ENCODE measurements around the gene PI4KB. TPM values are rescaled to one million over a fixed set of nuclear protein-coding genes. Genes with fewer than 3 reads are reported as not detected.

Gene PI4KB
- polyA plus RNA-seq, 1 donor from 2014 or later: 22.8 TPM

DNA sequence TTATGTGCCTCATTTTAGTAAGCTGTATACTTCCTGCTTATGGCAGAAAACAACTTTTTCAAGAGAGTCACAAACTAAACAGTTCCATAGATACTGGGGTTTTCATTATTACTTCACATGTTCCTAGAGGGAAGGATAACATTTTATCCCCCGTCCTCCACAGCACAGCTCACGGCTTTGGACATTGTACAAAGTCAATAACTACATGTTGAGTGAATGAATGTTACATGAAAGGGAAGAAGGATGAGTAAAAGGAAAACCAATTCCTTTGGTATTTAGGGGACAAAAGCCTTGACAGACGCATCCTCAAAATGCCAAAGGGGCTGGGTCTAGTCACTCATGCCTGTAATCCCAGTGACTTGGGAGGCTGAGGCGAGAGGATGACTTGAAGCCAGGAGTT, 14.8 kb downstream of the PI4KB start:
- no peak overlapping the region for H3K9ac ChIP-seq (ENCODE audit: low read length)
- no peaks in the 10 kb centered on the region for H3K79me2 ChIP-seq (replicated peaks; ENCODE audit: insufficient read depth, low read length)

DNA sequence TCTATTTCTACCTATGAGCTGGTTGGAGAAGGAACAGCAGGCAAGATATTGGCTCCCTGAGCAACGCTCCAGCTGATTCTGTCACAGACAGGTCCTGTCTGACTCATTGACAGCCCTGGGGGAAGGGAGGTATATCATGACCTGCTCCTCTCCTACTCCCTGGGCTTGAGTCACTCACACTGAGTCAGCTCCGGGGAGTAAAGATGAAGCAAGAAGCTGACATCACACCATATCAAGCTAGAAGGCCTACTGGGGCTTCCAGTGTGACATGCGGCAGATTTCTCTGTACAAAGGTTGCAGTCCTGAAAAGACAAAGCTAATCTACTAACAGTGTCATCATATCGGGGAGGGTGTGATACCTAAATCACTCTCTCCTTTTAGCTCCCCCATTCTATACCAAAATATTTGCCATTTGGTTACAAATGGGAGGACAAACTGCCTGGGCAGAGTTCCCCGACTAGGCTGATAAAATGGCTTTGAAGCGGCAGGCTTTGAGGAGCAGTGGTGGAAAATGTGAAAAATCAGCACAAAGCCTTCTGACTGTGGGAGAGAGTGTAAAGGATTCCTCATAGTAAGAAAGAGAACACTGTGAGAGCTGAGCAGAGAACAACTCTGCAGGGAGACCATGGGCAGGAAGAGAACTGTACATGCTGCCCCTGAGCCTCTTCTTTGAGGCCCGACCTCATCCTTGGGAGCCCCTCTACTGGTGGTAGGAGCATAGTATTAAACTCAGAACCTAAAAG, 15.5 kb downstream of the PI4KB start:
- no peaks in the 10 kb centered on the region for H3K36me3 ChIP-seq (ENCODE audit: insufficient read depth, low read length)
- H3K4me3 ChIP-seq (ENCODE audit: low read length): no peak overlapping the region
- no peaks in the 10 kb centered on the region for H3K79me2 ChIP-seq (replicated peaks; ENCODE audit: insufficient read depth, low read length)

More for the DNA sequence above, 14.8 kb downstream of the PI4KB start:
- Histone ChIP-seq H3K27ac (ENCODE audit: low read length) (no peak overlapping the region), H4K20me1 (ENCODE audit: insufficient read depth) (no peaks in the 10 kb centered on the region), H2AFZ (ENCODE audit: low read depth, low read length) (no peak overlapping the region), H3K4me3 (ENCODE audit: low read length) (no peak overlapping the region), H3K27me3 (ENCODE audit: insufficient read depth, low read depth, low read length) (no peaks in the 10 kb centered on the region), H3K4me2 (ENCODE audit: low read length) (no peak overlapping the region), H3F3A (ENCODE audit: insufficient read depth, low read length, poor library complexity, severe bottlenecking) (no peaks in the 10 kb centered on the region), H3K9me2 (ENCODE audit: insufficient read depth, low read length) (no peaks in the 10 kb centered on the region), H3K36me3 (ENCODE audit: insufficient read depth, low read length) (no peaks in the 10 kb centered on the region), H3K9me3 (ENCODE audit: low read length) (no peaks in the 10 kb centered on the region)
- no peak for TF ChIP-seq EZH2 (IDR thresholded peaks at IDR 0.05; ENCODE audit: borderline replicate concordance, insufficient read depth, low read length, poor library complexity, severe bottlenecking)
- TF ChIP-seq TAF1 (IDR thresholded peaks at IDR 0.05; ENCODE audit: low read depth): no peak
- TF ChIP-seq SMC3 (conservative IDR thresholded peaks at IDR 0.05; ENCODE audit: poor library complexity): no peak
- TF ChIP-seq POLR2AphosphoS5 (IDR thresholded peaks at IDR 0.05): no peak
- no peak for TF ChIP-seq MXI1 (conservative IDR thresholded peaks at IDR 0.05; ENCODE audit: poor library complexity, severe bottlenecking)
- no peak for TF ChIP-seq EP300 (conservative IDR thresholded peaks at IDR 0.05; ENCODE audit: poor library complexity, severe bottlenecking)
- TF ChIP-seq, protein P1, sequence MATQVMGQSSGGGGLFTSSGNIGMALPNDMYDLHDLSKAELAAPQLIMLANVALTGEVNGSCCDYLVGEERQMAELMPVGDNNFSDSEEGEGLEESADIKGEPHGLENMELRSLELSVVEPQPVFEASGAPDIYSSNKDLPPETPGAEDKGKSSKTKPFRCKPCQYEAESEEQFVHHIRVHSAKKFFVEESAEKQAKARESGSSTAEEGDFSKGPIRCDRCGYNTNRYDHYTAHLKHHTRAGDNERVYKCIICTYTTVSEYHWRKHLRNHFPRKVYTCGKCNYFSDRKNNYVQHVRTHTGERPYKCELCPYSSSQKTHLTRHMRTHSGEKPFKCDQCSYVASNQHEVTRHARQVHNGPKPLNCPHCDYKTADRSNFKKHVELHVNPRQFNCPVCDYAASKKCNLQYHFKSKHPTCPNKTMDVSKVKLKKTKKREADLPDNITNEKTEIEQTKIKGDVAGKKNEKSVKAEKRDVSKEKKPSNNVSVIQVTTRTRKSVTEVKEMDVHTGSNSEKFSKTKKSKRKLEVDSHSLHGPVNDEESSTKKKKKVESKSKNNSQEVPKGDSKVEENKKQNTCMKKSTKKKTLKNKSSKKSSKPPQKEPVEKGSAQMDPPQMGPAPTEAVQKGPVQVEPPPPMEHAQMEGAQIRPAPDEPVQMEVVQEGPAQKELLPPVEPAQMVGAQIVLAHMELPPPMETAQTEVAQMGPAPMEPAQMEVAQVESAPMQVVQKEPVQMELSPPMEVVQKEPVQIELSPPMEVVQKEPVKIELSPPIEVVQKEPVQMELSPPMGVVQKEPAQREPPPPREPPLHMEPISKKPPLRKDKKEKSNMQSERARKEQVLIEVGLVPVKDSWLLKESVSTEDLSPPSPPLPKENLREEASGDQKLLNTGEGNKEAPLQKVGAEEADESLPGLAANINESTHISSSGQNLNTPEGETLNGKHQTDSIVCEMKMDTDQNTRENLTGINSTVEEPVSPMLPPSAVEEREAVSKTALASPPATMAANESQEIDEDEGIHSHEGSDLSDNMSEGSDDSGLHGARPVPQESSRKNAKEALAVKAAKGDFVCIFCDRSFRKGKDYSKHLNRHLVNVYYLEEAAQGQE (IDR thresholded peaks at IDR 0.05; ENCODE audit: borderline replicate concordance): no peak
- TF ChIP-seq, protein P2, sequence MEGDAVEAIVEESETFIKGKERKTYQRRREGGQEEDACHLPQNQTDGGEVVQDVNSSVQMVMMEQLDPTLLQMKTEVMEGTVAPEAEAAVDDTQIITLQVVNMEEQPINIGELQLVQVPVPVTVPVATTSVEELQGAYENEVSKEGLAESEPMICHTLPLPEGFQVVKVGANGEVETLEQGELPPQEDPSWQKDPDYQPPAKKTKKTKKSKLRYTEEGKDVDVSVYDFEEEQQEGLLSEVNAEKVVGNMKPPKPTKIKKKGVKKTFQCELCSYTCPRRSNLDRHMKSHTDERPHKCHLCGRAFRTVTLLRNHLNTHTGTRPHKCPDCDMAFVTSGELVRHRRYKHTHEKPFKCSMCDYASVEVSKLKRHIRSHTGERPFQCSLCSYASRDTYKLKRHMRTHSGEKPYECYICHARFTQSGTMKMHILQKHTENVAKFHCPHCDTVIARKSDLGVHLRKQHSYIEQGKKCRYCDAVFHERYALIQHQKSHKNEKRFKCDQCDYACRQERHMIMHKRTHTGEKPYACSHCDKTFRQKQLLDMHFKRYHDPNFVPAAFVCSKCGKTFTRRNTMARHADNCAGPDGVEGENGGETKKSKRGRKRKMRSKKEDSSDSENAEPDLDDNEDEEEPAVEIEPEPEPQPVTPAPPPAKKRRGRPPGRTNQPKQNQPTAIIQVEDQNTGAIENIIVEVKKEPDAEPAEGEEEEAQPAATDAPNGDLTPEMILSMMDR (IDR thresholded peaks at IDR 0.05; ENCODE audit: poor library complexity, severe bottlenecking): no peak
- TF ChIP-seq RAD21 (conservative IDR thresholded peaks at IDR 0.05): no peak

More for the DNA sequence above, 15.5 kb downstream of the PI4KB start:
- H3K27me3 ChIP-seq (ENCODE audit: insufficient read depth, low read depth, low read length): no peaks in the 10 kb centered on the region
- H2AFZ ChIP-seq (ENCODE audit: low read depth, low read length): no peak overlapping the region
- H3K9ac ChIP-seq (ENCODE audit: low read length): no peak overlapping the region
- no peaks in the 10 kb centered on the region for H3K9me3 ChIP-seq (ENCODE audit: low read length)
- no peaks in the 10 kb centered on the region for H4K20me1 ChIP-seq (ENCODE audit: insufficient read depth)
- H3K9me2 ChIP-seq (ENCODE audit: insufficient read depth, low read length): no peaks in the 10 kb centered on the region
- no peak overlapping the region for H3K27ac ChIP-seq (ENCODE audit: low read length)
- H3F3A ChIP-seq (ENCODE audit: insufficient read depth, low read length, poor library complexity, severe bottlenecking): no peaks in the 10 kb centered on the region
- H3K4me2 ChIP-seq (ENCODE audit: low read length): no peak overlapping the region
- TF ChIP-seq POLR2AphosphoS5 (IDR thresholded peaks at IDR 0.05) (no peak), EZH2 (IDR thresholded peaks at IDR 0.05; ENCODE audit: borderline replicate concordance, insufficient read depth, low read length, poor library complexity, severe bottlenecking) (no peak), MXI1 (conservative IDR thresholded peaks at IDR 0.05; ENCODE audit: poor library complexity, severe bottlenecking) (no peak), TAF1 (IDR thresholded peaks at IDR 0.05; ENCODE audit: low read depth) (no peak), RAD21 (conservative IDR thresholded peaks at IDR 0.05) (no peak), SMC3 (conservative IDR thresholded peaks at IDR 0.05; ENCODE audit: poor library complexity) (no peak), EP300 (conservative IDR thresholded peaks at IDR 0.05; ENCODE audit: poor library complexity, severe bottlenecking) (no peak)
- TF ChIP-seq, protein P2 (IDR thresholded peaks at IDR 0.05; ENCODE audit: poor library complexity, severe bottlenecking): no peak
- TF ChIP-seq, protein P1 (IDR thresholded peaks at IDR 0.05; ENCODE audit: borderline replicate concordance): no peak

Data from neural cell (in vitro differentiated cells).